DOHH2 (cell line): ENCODE results near the gene RAET1G.

Source experiments
- H3F3A ChIP-seq: fragments of 200-600 bp; sonication (generic), shearing (Covaris generic); 2 replicates; pipeline ENCODE4 v1.6.0; 2016; ENCODE audit warnings: antibody characterized with exemption, mild to moderate bottlenecking; ENCODE audit not compliant: control insufficient read depth, insufficient read depth
- H3K27ac ChIP-seq: fragments of 200-600 bp; sonication (generic); 2 replicates; pipeline ENCODE4 v1.5.1; 2014; ENCODE audit warnings: low read depth, mild to moderate bottlenecking, low read length, moderate library complexity
- H3K27me3 ChIP-seq: fragments of 200-600 bp; sonication (generic); 2 replicates; pipeline ENCODE4 v1.6.1; 2014; ENCODE audit warnings: mild to moderate bottlenecking, low read length, mixed read lengths; ENCODE audit not compliant: control insufficient read depth
- H3K36me3 ChIP-seq: fragments of 200-600 bp; sonication (generic); 2 replicates; pipeline ENCODE4 v1.6.1; 2014; ENCODE audit warnings: mild to moderate bottlenecking, low read length, moderate library complexity, mixed read lengths; ENCODE audit not compliant: control insufficient read depth
- H3K4me1 ChIP-seq: fragments of 200-600 bp; sonication (generic); 2 replicates; pipeline ENCODE4 v1.6.1; 2014; ENCODE audit warnings: mild to moderate bottlenecking, low read length, mixed read lengths; ENCODE audit not compliant: control insufficient read depth
- H3K4me2 ChIP-seq: fragments of 200-600 bp; sonication (generic); 2 replicates; pipeline ENCODE4 v1.6.0; 2014; ENCODE audit warnings: mild to moderate bottlenecking, low read length, moderate library complexity
- H3K4me3 ChIP-seq: fragments of 200-600 bp; sonication (generic); 2 replicates; pipeline ENCODE4 v1.5.1; 2014; ENCODE audit warnings: mild to moderate bottlenecking, low read length, mixed read lengths
- H3K79me2 ChIP-seq: fragments of 200-600 bp; sonication (generic); 2 replicates; pipeline ENCODE4 v1.6.1; 2014; ENCODE audit warnings: mild to moderate bottlenecking, low read length, mixed read lengths; ENCODE audit not compliant: control insufficient read depth
- H3K9me2 ChIP-seq: fragments of 200-600 bp; sonication (generic); replicated peaks from 2 replicates; pipeline ENCODE4 v1.6.1; 2014; ENCODE audit warnings: mild to moderate bottlenecking, low read length, mixed read lengths; ENCODE audit not compliant: control insufficient read depth
- H3K9me3 ChIP-seq: fragments of 200-600 bp; sonication (generic); 2 replicates; pipeline ENCODE4 v1.6.1; 2014; ENCODE audit warnings: antibody characterized with exemption, low read length, mixed read lengths; ENCODE audit not compliant: control insufficient read depth, insufficient read depth
- H4K20me1 ChIP-seq: fragments of 200-600 bp; sonication (generic); 2 replicates; pipeline ENCODE4 v1.6.0; 2014; ENCODE audit warnings: low read depth, mild to moderate bottlenecking, antibody characterized with exemption, low read length, moderate library complexity; ENCODE audit not compliant: control insufficient read depth, insufficient read depth
- EZH2phosphoT487 ChIP-seq: fragments of 200-600 bp; sonication (generic); IDR thresholded peaks from 2 replicates; pipeline ENCODE4 v1.6.1; 2017; ENCODE audit warnings: borderline replicate concordance, mild to moderate bottlenecking, antibody characterized with exemption, low read length, moderate library complexity, mixed read lengths
- TF ChIP-seq, protein P1 (sequence below): fragments of 200-600 bp; sonication (generic); IDR thresholded peaks from one replicate; pipeline ENCODE4 v1.5.1; 2014; ENCODE audit warnings: antibody characterized with exemption, mild to moderate bottlenecking, low read depth, low read length; ENCODE audit not compliant: poor library complexity, severe bottlenecking

The RAET1G gene

DNA sequence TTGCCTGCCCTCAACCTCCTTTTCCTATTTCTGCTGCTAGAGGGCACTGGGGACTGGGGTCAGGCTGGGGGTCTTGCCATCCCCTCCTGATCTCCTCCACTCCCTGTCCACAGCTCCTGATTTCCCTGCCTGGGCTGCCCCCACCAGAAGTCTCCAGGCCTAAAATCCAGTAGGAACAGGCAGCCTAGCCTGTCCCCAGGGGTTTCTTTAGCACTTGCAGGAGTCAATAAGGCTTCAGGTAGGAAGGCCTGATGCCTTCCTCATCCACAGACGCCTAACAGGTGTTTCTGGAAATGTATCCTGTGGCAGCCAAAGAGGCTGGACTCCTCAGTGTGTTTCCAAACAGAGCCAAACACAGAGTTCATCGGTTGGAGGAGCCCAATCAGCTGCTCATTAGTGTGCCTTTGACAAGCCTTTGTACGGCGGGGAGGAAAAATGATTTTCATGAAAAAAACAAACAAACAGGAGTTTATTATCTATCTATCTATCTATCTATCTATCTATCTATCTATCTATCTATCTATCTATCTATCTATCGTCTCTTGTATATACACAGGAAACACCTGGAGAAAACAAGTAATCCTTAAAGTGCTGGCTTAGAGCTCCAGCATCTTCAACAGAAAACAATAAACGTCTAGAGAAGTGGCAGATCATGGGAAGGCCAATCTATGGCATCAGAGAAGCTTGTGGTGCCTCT, 21.3 kb downstream of the RAET1G start:
- no peaks in the 10 kb centered on the region for H3K79me2 ChIP-seq
- H3K36me3 ChIP-seq = no peaks in the 10 kb centered on the region
- H3F3A ChIP-seq = no peaks in the 10 kb centered on the region
- no peaks in the 10 kb centered on the region for H3K9me2 ChIP-seq
- H3K9me3 ChIP-seq = no peaks in the 10 kb centered on the region
- H3K27me3 ChIP-seq = peaks cover 4% of the 10 kb centered on the region
- TF ChIP-seq, protein P1, sequence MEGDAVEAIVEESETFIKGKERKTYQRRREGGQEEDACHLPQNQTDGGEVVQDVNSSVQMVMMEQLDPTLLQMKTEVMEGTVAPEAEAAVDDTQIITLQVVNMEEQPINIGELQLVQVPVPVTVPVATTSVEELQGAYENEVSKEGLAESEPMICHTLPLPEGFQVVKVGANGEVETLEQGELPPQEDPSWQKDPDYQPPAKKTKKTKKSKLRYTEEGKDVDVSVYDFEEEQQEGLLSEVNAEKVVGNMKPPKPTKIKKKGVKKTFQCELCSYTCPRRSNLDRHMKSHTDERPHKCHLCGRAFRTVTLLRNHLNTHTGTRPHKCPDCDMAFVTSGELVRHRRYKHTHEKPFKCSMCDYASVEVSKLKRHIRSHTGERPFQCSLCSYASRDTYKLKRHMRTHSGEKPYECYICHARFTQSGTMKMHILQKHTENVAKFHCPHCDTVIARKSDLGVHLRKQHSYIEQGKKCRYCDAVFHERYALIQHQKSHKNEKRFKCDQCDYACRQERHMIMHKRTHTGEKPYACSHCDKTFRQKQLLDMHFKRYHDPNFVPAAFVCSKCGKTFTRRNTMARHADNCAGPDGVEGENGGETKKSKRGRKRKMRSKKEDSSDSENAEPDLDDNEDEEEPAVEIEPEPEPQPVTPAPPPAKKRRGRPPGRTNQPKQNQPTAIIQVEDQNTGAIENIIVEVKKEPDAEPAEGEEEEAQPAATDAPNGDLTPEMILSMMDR = no peak
- TF ChIP-seq EZH2phosphoT487 = no peak
- H4K20me1 ChIP-seq = no peaks in the 10 kb centered on the region
- no peaks in the 10 kb centered on the region; the same call in 1 of the 2 replicates for H3K4me1 ChIP-seq
- H3K4me2 ChIP-seq = no peak overlapping the region
- no peak overlapping the region for H3K4me3 ChIP-seq
- no peak overlapping the region for H3K27ac ChIP-seq

DNA sequence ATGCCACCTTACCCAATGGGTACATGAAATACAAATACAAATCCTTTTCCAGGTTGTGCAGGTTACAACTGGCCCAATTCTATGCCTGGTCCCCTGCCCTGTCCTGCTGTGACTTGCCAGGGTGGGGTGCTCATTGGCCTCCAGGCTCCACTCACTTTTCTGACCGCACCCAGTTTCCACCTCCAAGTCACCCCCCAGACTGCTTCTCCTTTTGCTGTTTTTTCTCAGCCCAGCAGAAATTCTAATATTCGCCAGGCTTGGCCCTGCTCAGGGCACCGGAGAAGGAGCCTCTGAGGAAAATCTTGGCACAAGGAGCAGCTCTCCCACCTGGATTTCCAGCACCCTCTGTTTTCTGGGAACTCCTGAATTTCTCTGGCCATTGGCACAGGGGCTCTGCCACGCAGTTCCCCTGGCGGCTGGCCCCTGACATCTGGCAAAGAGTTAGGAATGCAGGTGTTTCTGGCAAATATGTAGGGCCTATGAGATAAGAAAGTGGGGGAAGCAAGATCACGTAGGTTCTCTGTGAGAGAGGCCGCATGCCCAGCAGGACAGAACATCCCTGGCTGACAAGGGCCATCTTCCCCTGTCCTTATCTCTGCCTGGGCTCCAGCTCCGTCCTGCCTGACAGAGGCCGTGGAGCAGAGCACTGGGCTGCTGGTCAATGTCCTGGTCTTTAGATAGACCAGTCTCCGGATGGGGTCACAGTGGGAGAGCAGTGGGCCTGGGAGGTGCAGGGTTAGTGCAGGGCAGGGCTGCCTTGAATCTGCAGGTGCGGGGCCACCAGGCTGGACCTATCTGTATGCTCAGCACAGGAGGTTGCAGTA, 22.1 kb downstream of the RAET1G start:
- H3K79me2 ChIP-seq = no peaks in the 10 kb centered on the region
- no peak overlapping the region for H3K27ac ChIP-seq
- no peak for TF ChIP-seq EZH2phosphoT487
- TF ChIP-seq, protein P1 = no peak
- H3K4me3 ChIP-seq = no peak overlapping the region
- peaks cover 4% of the 10 kb centered on the region for H3K27me3 ChIP-seq
- H3K4me1 ChIP-seq = no peaks in the 10 kb centered on the region; the same call in 1 of the 2 replicates
- no peaks in the 10 kb centered on the region for H3K36me3 ChIP-seq
- no peak overlapping the region for H3K4me2 ChIP-seq
- no peaks in the 10 kb centered on the region for H3F3A ChIP-seq
- no peaks in the 10 kb centered on the region for H4K20me1 ChIP-seq
- no peaks in the 10 kb centered on the region for H3K9me3 ChIP-seq
- no peaks in the 10 kb centered on the region for H3K9me2 ChIP-seq

- Histone ChIP-seq H3K36me3 (no peaks in the 10 kb centered on the region), H3K4me2 (no peak overlapping the region), H3F3A (no peaks in the 10 kb centered on the region), H3K9me3 (no peaks in the 10 kb centered on the region), H3K79me2 (no peaks in the 10 kb centered on the region), H3K4me3 (no peak overlapping the region), H4K20me1 (no peaks in the 10 kb centered on the region), H3K27ac (no peak overlapping the region), H3K9me2 (no peaks in the 10 kb centered on the region), H3K27me3 (peaks cover 4% of the 10 kb centered on the region), H3K4me1 (peaks cover 7% of the 10 kb centered on the region)
- TF ChIP-seq, protein P1 = no peak
- TF ChIP-seq EZH2phosphoT487 = no peak
Measured at GRCh38 chr6:149899926-149900619, 22.8 kb downstream of the RAET1G start.
